HG03196 (cell line): Measurements from ENCODE around the gene PLXNA2.

Experiments
- ATAC-seq: cut with Tn5 transposase; IDR thresholded peaks from one replicate; pipeline ENCODE4 v1.9.1; 2021; ENCODE audit not compliant: unreplicated experiment

Gene PLXNA2

GRCh38 chr1:208205216-208206013, 38.8 kb downstream of the PLXNA2 start:
- no peak for ATAC-seq

DNA sequence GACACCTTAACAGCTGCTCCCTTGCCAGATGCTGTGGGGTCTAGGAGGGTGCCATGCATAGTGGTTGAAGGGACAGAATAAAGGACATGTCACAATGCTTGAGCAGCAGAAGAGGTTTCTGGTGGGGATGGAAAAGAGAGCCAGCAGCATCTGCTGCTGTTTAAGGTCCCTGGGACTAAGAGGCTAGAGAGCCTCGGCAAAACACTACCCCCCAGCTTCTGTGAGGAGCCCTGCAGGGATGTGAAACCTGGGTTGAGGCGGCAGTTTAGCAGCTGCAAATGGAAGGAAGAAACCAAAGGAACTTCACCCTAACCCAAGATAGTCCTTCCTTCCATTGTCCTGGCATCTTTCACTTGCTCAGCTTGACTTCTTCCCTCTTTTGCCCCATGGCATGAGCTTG, 39.4 kb downstream of the PLXNA2 start:
- no peak for ATAC-seq

GRCh38 chr1:208203848-208204609, 40.2 kb downstream of the PLXNA2 start:
- no peak for ATAC-seq

DNA sequence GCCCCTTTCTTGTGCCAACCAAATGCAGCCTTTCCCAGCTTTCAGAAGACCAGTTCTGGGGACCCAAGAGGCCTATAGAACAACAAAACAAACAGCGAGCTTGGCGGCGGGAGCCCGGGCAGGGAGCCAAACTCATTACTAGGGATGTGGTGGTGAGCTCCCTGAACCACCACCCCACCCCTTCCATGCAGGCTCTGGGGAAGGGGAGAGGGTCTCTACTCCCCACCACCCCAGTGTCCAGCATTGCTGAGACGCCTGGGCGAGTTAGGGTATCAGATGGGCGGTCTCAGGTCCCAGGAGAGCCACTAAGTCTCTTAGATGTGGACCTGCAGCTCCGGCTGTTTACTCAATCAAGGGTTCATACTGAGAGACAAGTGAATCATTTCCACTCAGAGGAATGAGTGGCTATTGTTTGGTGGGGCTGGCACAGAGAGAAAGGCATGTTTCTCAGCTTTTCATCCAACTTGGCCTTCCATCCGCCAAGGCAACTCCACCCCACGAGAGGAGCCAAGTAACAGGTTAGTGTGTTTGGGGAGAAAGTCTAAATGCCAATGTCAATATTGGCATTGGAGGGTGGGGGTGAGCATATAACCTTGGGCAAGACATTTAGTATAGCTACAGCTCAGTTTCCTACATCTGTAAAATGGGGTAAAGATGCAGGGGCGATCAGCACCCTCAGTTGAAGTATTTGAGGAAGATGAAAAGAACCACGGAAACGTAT, 40.9 kb downstream of the PLXNA2 start:
- ATAC-seq: no peak

DNA sequence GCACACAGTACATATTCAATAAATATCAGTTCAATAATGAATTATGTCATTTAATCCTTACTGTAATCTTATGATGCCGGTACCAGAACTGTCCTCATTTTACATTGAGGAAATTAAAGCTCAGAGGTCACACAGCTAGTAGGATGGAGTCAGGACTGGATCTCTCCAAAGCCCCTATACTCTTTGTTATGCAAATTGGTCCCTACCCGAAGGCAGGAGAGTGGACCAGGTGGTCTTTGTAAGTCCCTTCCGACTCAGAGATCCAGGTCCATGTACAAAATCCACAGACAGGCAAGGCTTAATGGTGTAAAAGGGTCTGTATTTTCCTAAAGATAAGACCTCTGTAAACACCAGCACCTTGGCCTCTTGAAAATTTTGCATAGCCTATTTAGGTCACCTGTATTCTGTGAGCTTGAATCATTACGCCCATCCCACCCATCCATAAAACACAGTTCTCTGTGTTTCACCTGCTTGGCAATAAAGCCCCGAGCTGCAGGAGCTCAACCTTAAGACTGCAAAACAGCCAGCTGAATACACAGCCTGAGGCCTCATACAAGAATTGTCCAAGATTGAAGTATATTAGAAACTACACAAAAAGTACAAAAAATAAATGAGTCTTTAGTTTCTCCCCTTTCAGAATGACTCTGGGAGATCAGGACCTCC, 41.7 kb downstream of the PLXNA2 start:
- ATAC-seq: no peak

GRCh38 chr1:208201229-208201628, 43.0 kb downstream of the PLXNA2 start:
- ATAC-seq: no peak

- ATAC-seq: no peak
Measured at GRCh38 chr1:208200116-208200515, 44.1 kb downstream of the PLXNA2 start.

DNA sequence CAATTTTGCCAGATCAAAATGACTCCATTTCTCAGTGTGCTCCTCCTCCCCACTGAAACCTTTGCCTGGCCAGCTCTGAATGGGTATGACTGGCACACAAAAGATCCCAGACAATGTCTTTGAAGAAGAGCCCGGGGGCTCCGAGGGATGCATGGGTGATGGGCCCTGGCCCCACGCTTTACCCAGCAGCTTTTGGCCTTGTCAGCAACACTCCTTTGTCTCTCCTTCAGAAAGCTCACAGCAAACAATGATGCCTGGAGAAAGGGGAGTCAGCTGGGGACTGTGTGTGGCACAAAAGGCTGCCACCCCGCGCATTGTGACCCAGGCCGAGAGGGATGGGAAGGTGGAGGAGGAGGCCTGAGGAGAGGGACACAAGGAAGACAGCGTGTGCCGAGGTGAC, 45.9 kb downstream of the PLXNA2 start:
- ATAC-seq: no peak

GRCh38 chr1:208194944-208195343, 49.2 kb downstream of the PLXNA2 start:
- ATAC-seq: no peak

DNA sequence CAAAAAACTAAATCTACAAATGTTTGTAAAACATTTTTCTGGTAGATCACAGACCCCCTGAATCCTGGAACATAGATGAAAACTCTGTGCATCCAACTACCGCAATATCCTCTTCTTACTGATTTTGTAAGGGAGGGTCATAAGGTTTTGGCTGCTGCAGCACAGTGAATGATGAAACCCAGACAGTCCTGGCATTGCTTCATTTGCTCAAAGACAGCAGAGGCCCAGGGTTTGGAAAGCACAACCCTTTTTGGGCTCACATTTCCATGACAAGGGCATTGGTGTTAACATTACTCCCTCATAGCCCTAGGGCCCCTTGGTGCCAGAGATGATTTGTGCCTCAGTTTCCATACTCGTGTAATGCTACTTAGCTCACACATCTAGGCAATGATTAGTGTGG, 51.2 kb downstream of the PLXNA2 start:
- ATAC-seq: no peak

DNA sequence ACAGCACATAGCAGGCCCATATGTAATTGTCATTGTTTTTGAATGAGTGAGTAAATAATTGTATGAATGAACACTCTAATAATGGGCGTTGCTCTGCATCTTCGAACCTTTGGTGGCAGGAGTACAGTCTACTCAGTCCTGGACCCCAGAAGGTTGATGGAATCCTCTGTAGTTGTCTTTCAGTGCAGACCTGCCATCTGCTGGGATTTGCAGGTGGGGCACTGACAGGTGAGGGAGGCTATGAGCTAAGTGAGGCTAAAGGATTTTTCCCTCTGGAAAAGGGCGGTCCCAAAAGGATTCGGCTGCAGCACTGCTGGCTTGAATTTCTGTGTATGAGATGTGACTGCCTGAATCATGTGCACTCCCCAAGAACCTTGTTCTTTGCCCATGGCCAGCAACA, 53.4 kb downstream of the PLXNA2 start:
- ATAC-seq: no peak

- no peak for ATAC-seq
Measured at GRCh38 chr1:208189716-208190115, 54.5 kb downstream of the PLXNA2 start.

DNA sequence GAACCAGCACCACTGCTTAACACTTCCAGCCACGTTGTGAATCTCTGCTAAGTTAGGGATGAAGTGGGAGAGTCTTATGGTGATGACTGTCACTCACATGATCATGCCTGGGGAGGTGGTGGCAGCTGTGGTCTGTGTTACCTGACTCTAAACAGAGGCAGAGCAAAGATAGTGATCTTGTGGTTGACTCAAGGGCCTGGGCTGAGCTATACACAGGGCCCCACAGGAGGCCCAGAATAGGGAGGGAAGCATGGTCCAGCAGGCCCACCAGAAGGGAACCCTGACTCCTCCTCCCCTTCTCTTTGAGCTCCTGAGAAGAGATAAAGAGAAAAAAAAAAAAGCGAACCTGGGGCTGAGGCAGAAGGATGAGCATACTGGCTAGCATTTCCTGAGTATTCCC, 55.0 kb downstream of the PLXNA2 start:
- ATAC-seq: peak; percentile 40

- ATAC-seq: no peak
Measured at GRCh38 chr1:208188607-208189006, 55.6 kb downstream of the PLXNA2 start.

DNA sequence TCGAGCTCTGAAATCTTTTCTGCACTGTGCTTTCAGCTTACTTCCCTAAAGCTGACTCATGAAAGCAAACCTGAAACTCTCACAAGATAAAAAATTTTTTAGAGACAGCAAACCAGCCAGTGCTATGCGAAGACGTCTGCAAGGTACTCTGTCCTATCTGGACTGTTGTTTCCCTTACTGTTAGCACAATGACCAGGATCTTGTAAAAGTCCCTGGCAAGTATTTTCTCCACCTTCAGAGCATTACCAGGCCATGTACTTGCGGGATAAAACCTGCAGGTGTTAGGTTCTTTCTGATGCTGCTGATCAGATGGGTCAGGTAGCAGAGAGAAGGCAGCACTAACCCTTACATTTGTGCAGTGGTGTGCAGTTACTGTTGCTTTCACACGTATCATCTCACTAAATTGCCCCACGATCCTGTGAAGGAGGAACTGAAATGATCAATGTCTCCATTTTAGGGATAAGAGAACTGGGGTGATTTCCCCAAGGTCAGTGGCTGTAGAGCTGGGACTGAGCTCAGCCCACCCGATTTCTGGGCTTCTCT, 56.6 kb downstream of the PLXNA2 start:
- ATAC-seq: peak; percentile 45

DNA sequence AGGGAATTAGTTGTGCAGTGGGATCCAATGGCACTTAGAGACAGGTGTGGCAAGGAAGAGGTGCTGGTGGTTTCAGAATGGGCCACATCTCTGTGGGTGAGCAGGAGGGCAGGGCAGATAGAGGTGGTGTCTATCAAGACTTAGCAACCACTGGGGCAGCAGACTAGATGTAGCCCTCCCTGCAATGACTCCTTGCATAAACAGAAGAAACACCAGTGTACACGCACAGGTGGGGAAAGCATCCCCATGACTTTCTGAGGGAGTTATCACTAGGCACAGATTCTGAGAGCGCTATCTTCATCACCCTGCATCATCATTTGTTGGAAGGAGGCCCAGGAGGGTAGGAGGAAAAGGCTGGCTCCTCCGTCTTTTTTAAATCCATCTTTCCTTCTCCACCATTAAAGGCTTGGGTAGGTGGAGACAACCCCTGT, 58.4 kb downstream of the PLXNA2 start:
- no peak for ATAC-seq

- ATAC-seq: no peak
Measured at GRCh38 chr1:208184966-208185654, 59.1 kb downstream of the PLXNA2 start.

DNA sequence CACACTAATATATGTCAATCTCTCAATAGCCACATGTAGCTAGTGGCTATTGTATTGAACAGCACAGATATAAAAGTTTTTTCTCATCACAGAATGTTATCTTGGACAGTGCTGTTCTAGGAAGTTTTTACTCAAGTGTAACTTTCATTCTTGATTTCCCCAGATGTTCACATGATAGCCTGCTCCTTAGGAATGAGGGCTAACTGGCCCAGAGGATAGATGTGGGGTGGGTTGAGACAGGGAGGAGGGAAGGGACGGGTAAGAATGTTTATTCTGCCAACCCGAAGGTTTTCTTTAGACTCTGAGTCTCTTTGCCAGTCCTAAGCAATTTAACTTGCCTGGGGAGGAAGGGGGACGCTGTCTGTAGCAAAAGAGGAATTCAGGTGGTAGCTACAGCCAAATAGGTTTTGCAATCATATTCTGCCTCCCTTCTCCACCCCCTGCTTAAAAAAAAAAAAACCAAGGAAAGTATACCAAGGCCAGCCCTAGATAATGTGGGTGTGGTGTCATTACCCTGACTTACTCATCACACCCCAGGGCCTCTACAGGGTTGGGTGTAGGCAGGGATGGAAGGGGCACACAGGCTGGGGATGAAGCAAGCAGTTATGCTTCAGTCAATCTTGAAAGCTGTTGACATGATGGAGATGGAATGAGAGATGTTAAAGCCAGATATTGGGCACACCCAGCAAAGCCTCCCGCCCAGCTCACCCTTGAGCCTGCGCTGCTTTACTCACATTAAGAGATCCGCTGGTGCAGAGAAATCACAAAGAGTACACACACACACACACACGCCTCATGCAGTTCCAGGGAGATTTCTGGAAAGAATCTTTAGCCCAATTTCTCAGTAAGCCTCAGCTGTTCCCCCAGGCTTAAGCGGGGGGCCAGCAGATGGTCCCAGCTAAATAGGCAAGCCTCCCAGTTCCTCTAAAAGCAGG, 59.9 kb downstream of the PLXNA2 start:
- ATAC-seq: no peak
